A549 (cell line): Measurements from ENCODE around the gene LSM12. TPM values are rescaled to one million over a fixed set of nuclear protein-coding genes. Genes with fewer than 3 reads are reported as not detected.
A peak's percentile ranks its signal among the peaks of the same experiment; 100 is the strongest.

Experiments
- ATAC-seq, 2 experiments: fragments of 200-7000 bp in 1 of 2; fragments of >200 bp in 1 of 2; cut with Nextera tagmentation in 1 of 2; cut with Tn5 transposase in 1 of 2; 3 replicates each; pipeline versions ENCODE4 v1.8.0 to v1.9.1; 2018 to 2020; ENCODE audit warnings: mild to moderate bottlenecking in 1 of 2, moderate library complexity in 1 of 2
- CTCF ChIA-PET: fragments of 300-600 bp; sonication (Branson Sonifier 250); formaldehyde crosslinking; extraction: SDS; loops from one replicate; lab custom pipeline; 2021; ENCODE audit warnings: antibody characterized with exemption, inconsistent platforms; lab: Yijun Ruan, JAX
- POLR2A ChIA-PET: fragments of 350-600 bp; formaldehyde crosslinking; extraction: SDS; loops from one replicate; lab custom pipeline; 2021; ENCODE audit warnings: antibody characterized with exemption, inconsistent platforms; lab: Yijun Ruan, JAX
- DNase-seq, 2 experiments: peaks; one replicate each; pipeline versions ENCODE4 v3.0.0 to v3.0.0-alpha.2; 2011 to 2016; ENCODE audit warnings: low read depth in 1 of 2, low spot score in 1 of 2
- FAIRE-seq: peaks from 2 replicates; lab custom pipeline; 2011; peaks lifted over from hg19 to GRCh38; lab: Jason Lieb, UNC
- H3K27ac ChIP-seq, 2 experiments: fragments of >200 bp; sonication (Bioruptor Twin); formaldehyde crosslinking; 3 replicates each; pipeline ENCODE4 v1.5.1; 2016 to 2017
- H3K4me1 ChIP-seq: fragments of >200 bp; sonication (Bioruptor Twin); formaldehyde crosslinking; 3 replicates; pipeline ENCODE4 v1.6.1; 2016
- H3K4me2 ChIP-seq: fragments of >200 bp; sonication (Bioruptor Twin); formaldehyde crosslinking; 3 replicates; pipeline ENCODE4 v1.6.1; 2016
- H3K4me3 ChIP-seq: fragments of >200 bp; sonication (Bioruptor Twin); formaldehyde crosslinking; 3 replicates; pipeline ENCODE4 v1.5.1; 2016
- H3K9me3 ChIP-seq: fragments of >200 bp; sonication (Bioruptor Twin); formaldehyde crosslinking; 3 replicates; pipeline ENCODE4 v1.6.1; 2016
- CBX2 ChIP-seq: fragments of 200-600 bp; sonication (generic); IDR thresholded peaks from 2 replicates; pipeline ENCODE4 v1.6.1; 2016; ENCODE audit warnings: low read depth, mild to moderate bottlenecking, borderline replicate concordance
- CEBPB ChIP-seq, 2 experiments: fragments of >200 bp in 1 of 2; sonication (Bioruptor Twin) in 1 of 2; formaldehyde crosslinking in 1 of 2; IDR thresholded peaks; 2 replicates each; pipeline ENCODE4 v1.6.1; 2012 to 2016
- CHD2 ChIP-seq: fragments of 150-350 bp; IDR thresholded peaks from 2 replicates; pipeline ENCODE4 v1.6.1; 2014; ENCODE audit warnings: low read length; ENCODE audit not compliant: partially characterized antibody
- E2F6 ChIP-seq: IDR thresholded peaks from 2 replicates; pipeline ENCODE4 v1.6.1; 2012; ENCODE audit warnings: low read depth, borderline replicate concordance
- ESRRA ChIP-seq: fragments of 150-350 bp; IDR thresholded peaks from 2 replicates; pipeline ENCODE4 v1.6.1; 2014; ENCODE audit warnings: mild to moderate bottlenecking, low read length, borderline replicate concordance
- FOSB ChIP-seq: fragments of 250-450 bp; sonication (Bioruptor Pico); IDR thresholded peaks from 2 replicates; pipeline ENCODE4 v1.5.0; 2020; ENCODE audit warnings: mild to moderate bottlenecking, moderate library complexity
- FOXS1 ChIP-seq: fragments of 250-450 bp; sonication (Bioruptor Pico); IDR thresholded peaks from 2 replicates; pipeline ENCODE4 v1.5.0; 2020; ENCODE audit warnings: mild to moderate bottlenecking, moderate library complexity
- HDAC2 ChIP-seq: fragments of 200-600 bp; sonication (generic); IDR thresholded peaks from 2 replicates; pipeline ENCODE4 v1.6.1; 2016
- HEYL ChIP-seq: fragments of 250-450 bp; sonication (Bioruptor Pico); IDR thresholded peaks from 2 replicates; pipeline ENCODE4 v1.8.0; 2021; ENCODE audit warnings: mild to moderate bottlenecking, moderate library complexity
- HOXA7 ChIP-seq: fragments of 250-450 bp; sonication (Bioruptor Pico); IDR thresholded peaks from 2 replicates; pipeline ENCODE4 v1.5.0; 2020; ENCODE audit warnings: mild to moderate bottlenecking, moderate library complexity
- HOXB5 ChIP-seq: fragments of 250-450 bp; sonication (Bioruptor Pico); IDR thresholded peaks from 2 replicates; pipeline ENCODE4 v1.5.0; 2020; ENCODE audit warnings: mild to moderate bottlenecking, moderate library complexity
- MAX ChIP-seq: IDR thresholded peaks from 2 replicates; pipeline ENCODE4 v1.6.1; 2012
- MAZ ChIP-seq: fragments of 150-350 bp; IDR thresholded peaks from 2 replicates; pipeline ENCODE4 v1.6.1; 2014; ENCODE audit warnings: antibody characterized with exemption, low read depth, low read length, borderline replicate concordance
- RAD21 ChIP-seq, 2 experiments: fragments of >200 bp in 1 of 2; sonication (Bioruptor Twin) in 1 of 2; formaldehyde crosslinking in 1 of 2; IDR thresholded peaks in 1 of 2; conservative IDR thresholded peaks in 1 of 2; 2 replicates in 1 of 2; 3 replicates in 1 of 2; pipeline ENCODE4 v1.6.1; 2012 to 2018; ENCODE audit warnings: inconsistent platforms in 1 of 2
- RARB ChIP-seq: fragments of 250-450 bp; sonication (Bioruptor Pico); IDR thresholded peaks from 2 replicates; pipeline ENCODE4 v1.8.0; 2021; ENCODE audit warnings: mild to moderate bottlenecking, moderate library complexity
- REST ChIP-seq: fragments of 200-600 bp; sonication (generic); IDR thresholded peaks from 2 replicates; pipeline ENCODE4 v1.6.1; 2016; ENCODE audit warnings: antibody characterized with exemption, mild to moderate bottlenecking, moderate library complexity
- RFX5 ChIP-seq: fragments of 450-650 bp; IDR thresholded peaks from 2 replicates; pipeline ENCODE4 v1.7.1; 2014; ENCODE audit warnings: antibody characterized with exemption, mild to moderate bottlenecking, moderate library complexity
- RNF2 ChIP-seq: fragments of 200-600 bp; sonication (generic); IDR thresholded peaks from 2 replicates; pipeline ENCODE4 v1.6.1; 2016; ENCODE audit warnings: low read depth, mild to moderate bottlenecking, antibody characterized with exemption, moderate library complexity, borderline replicate concordance
- SMC3 ChIP-seq: fragments of >200 bp; sonication (Bioruptor Twin); formaldehyde crosslinking; IDR thresholded peaks from 3 replicates; pipeline ENCODE4 v1.6.1; 2018; ENCODE audit warnings: inconsistent platforms
- SREBF2 ChIP-seq: fragments of 450-650 bp; IDR thresholded peaks from 2 replicates; pipeline ENCODE4 v1.6.1; 2014; ENCODE audit warnings: mild to moderate bottlenecking, moderate library complexity
- TFCP2L1 ChIP-seq: fragments of 250-450 bp; sonication (Bioruptor Pico); IDR thresholded peaks from 2 replicates; pipeline ENCODE4 v1.5.0; 2021; ENCODE audit warnings: mild to moderate bottlenecking
- TP53 ChIP-seq: fragments of 250-450 bp; sonication (Bioruptor Pico); IDR thresholded peaks from 2 replicates; pipeline ENCODE4 v1.5.0; 2021; ENCODE audit warnings: mild to moderate bottlenecking, moderate library complexity
- USF2 ChIP-seq: fragments of 450-650 bp; IDR thresholded peaks from 2 replicates; pipeline ENCODE4 v1.6.1; 2014; ENCODE audit warnings: antibody characterized with exemption
- ZSCAN20 ChIP-seq: fragments of 250-450 bp; sonication (Bioruptor Pico); IDR thresholded peaks from 2 replicates; pipeline ENCODE4 v1.8.0; 2022; ENCODE audit warnings: mild to moderate bottlenecking, moderate library complexity
- WGBS: methylation state at CpG from one replicate; pipeline ENCODE4 v1.1.6; 2017; ENCODE audit errors: missing lambda C conversion rate; 5-methylcytosine and 5-hydroxymethylcytosine counted together
- polyA plus RNA-seq, 4 experiments: library from polyadenylated mRNA; depleted of rRNA in 3 of 4; stranded (reverse); fragments of >200 nt; fragmentation: RNase III in 1 of 4; extraction: RNeasy Plus Mini Kit Qiagen cat#74134 plus additional on column Dnase treatment in 1 of 4; gene quantifications; 2 replicates in 3 of 4; 3 replicates in 1 of 4; pipeline ENCODE4 v1.2.3, GENCODE V29; 2011 to 2017

Gene LSM12
- polyA plus RNA-seq, 2 of the 4 experiments (the other 2 are of a cell fraction) = 43.9 to 75.0 TPM

GRCh38 chr17:44110823-44111633 lies 44.6 kb upstream of the LSM12 start (continued):
- TF ChIP-seq MAX (peak; percentile 62), HOXB5 (CRISPR knock-in tag) (0 out of 2 replicates have a peak, but pooled peaks have one; percentile 17), HEYL (CRISPR knock-in tag) (no peak), MAZ (no peak), HDAC2 (no peak), SMC3 (0 out of 3 replicates have a peak, but pooled peaks have one; percentile 19), CBX2 (no peak)

- CTCF ChIA-PET = interaction anchor here (0.8 to 39.6 kb wide), 4 partner anchors 2 to 58 kb away, joined by 4 to 1202 read pairs (median 604); partner anchors contain the start of gene HDAC5
- FAIRE-seq = no peak
- WGBS = 94% methylated on average over 9 of the region's 10 CpGs
- TF ChIP-seq SMC3 = no peak
- TF ChIP-seq, all 56 proteins: peak for 0
- Histone ChIP-seq H3K4me2 (peak overlapping the region; percentile 71), H3K4me1 (peaks cover 59% of the 10 kb centered on the region), H3K4me3 (0 out of 3 replicates have a peak overlapping the region, but pooled peaks have one; percentile 1), H3K27ac (peak overlapping the region; percentile 65 to 86; a peak in 5 of 6 replicates), H3K9me3 (no peaks in the 10 kb centered on the region)
- POLR2A ChIA-PET = interaction anchor here (1.7 to 6.8 kb wide), 4 partner anchors 12 to 40 kb away, joined by 10 to 50 read pairs (median 13); partner anchors contain the start of genes G6PC3 and HDAC5
- no peak for ATAC-seq
- DNase-seq = no peak
Measured at GRCh38 chr17:44110011-44110686, 43.7 kb upstream of the LSM12 start.

GRCh38 chr17:44109312-44109630 lies 42.8 kb upstream of the LSM12 start:
- 66% methylated on average over 4 of the region's 4 CpGs for WGBS
- ATAC-seq (no peak; a peak in 1 of 6 replicates), DNase-seq (no peak), FAIRE-seq (no peak)
- no peak overlapping the region for H3K4me3 ChIP-seq
- CTCF ChIA-PET = interaction anchor here (1.4 to 39.6 kb wide), 3 partner anchors 2 to 59 kb away, joined by 5 to 1202 read pairs (median 1202); partner anchors contain the start of gene HDAC5
- POLR2A ChIA-PET = interaction anchor here (1.0 to 6.8 kb wide), 5 partner anchors 13 to 77 kb away, joined by 4 to 50 read pairs (median 8); partner anchors contain the start of genes HDAC5 and TMUB2
- H3K9me3 ChIP-seq = no peaks in the 10 kb centered on the region
- H3K4me2 ChIP-seq = peak overlapping the region; percentile 71
- TF ChIP-seq ESRRA (no peak), FOXS1 (no peak), CHD2 (no peak), RFX5 (no peak), RNF2 (no peak), REST (no peak), HOXA7 (CRISPR knock-in tag) (no peak), ZSCAN20 (CRISPR knock-in tag) (no peak), RARB (CRISPR knock-in tag) (no peak), TFCP2L1 (no peak), USF2 (no peak), MAX (no peak), CBX2 (no peak), E2F6 (no peak), RAD21 (conservative IDR thresholded peaks at IDR 0.05 in 1 of 2, IDR thresholded peaks at IDR 0.05 in 1 of 2) (no peak), SREBF2 (no peak), TP53 (CRISPR knock-in tag) (no peak), FOSB (no peak), CEBPB (IDR thresholded peaks at IDR 0.05) (no peak)
- H3K27ac ChIP-seq = peak overlapping the region; percentile 65 to 86
- peaks cover 59% of the 10 kb centered on the region for H3K4me1 ChIP-seq
